NT2/D1 (cell line): ENCODE measurements around the gene WNK2.
A peak's percentile ranks its signal among the peaks of the same experiment; 100 is the strongest.

Source experiments
- DNase-seq: peaks from one replicate; pipeline ENCODE4 v3.0.0-alpha.2; 2011; ENCODE audit warnings: low read depth, low spot score
- H3K27me3 ChIP-seq: 2 replicates; pipeline ENCODE4 v1.6.0; 2011; ENCODE audit warnings: mild to moderate bottlenecking; ENCODE audit not compliant: insufficient read length, insufficient read depth
- H3K36me3 ChIP-seq: 2 replicates; pipeline ENCODE4 v1.6.1; 2011; ENCODE audit warnings: mild to moderate bottlenecking, low read length, mixed read lengths; ENCODE audit not compliant: insufficient read depth, insufficient read length
- H3K4me1 ChIP-seq: 2 replicates; pipeline ENCODE4 v1.5.1; 2011; ENCODE audit not compliant: insufficient read depth, insufficient read length
- H3K4me3 ChIP-seq: 2 replicates; pipeline ENCODE4 v1.5.1; 2011; ENCODE audit warnings: low read depth; ENCODE audit not compliant: insufficient read length
- H3K9ac ChIP-seq: 2 replicates; pipeline ENCODE4 v1.6.0; 2011; ENCODE audit warnings: low read depth; ENCODE audit not compliant: insufficient read length
- H3K9me3 ChIP-seq: 2 replicates; pipeline ENCODE4 v1.5.1; 2011; ENCODE audit warnings: mild to moderate bottlenecking, low read length; ENCODE audit not compliant: insufficient read depth
- SUZ12 ChIP-seq: IDR thresholded peaks from 2 replicates; pipeline ENCODE4 v1.6.1; 2011; ENCODE audit not compliant: insufficient read length, insufficient read depth; ENCODE audit errors: extremely low read depth
- YY1 ChIP-seq: IDR thresholded peaks from 2 replicates; pipeline ENCODE4 v1.6.1; 2011; ENCODE audit not compliant: insufficient read length, insufficient read depth
- ZNF274 ChIP-seq: IDR thresholded peaks from 2 replicates; pipeline ENCODE4 v1.6.1; 2011; ENCODE audit warnings: mild to moderate bottlenecking, low read depth, low read length

The WNK2 gene

DNA sequence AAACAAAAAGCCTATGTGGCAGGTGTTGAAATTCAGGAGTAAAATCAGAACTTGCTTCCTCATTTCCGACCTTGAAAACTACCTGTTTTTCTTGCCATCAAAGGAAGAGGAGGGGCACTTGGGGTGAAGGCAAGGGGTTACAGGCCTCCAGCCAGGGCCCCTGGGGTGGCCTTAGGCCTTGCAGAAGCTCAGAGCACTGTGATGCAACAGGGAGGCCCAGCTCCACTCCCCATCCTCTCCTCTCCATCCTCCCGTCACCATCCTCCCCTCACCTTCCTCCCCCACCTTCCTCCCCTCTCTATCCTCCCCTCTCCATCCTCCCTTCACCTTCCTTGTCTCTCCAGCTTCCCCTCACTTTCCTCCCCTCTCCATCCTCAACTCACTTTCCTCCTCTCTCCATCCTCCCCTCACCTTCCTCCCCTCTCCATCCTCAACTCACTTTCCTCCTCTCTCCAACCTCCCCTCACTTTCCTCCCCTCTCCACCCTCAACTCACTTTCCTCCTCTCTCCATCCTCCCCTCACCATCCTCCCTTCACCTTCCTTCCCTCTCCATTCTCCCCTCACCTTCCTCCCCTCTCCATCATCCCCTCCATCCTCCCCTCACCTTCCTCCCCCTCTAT, 111.6 kb downstream of the WNK2 start:
- Histone ChIP-seq H3K9ac (no peak overlapping the region), H3K36me3 (peaks cover under 1% of the 10 kb centered on the region), H3K9me3 (no peaks in the 10 kb centered on the region), H3K27me3 (no peaks in the 10 kb centered on the region), H3K4me1 (peaks cover 7% of the 10 kb centered on the region), H3K4me3 (no peak overlapping the region)
- no peak for TF ChIP-seq YY1
- TF ChIP-seq SUZ12, result no peak
- TF ChIP-seq ZNF274, result no peak
- DNase-seq, result no peak

DNA sequence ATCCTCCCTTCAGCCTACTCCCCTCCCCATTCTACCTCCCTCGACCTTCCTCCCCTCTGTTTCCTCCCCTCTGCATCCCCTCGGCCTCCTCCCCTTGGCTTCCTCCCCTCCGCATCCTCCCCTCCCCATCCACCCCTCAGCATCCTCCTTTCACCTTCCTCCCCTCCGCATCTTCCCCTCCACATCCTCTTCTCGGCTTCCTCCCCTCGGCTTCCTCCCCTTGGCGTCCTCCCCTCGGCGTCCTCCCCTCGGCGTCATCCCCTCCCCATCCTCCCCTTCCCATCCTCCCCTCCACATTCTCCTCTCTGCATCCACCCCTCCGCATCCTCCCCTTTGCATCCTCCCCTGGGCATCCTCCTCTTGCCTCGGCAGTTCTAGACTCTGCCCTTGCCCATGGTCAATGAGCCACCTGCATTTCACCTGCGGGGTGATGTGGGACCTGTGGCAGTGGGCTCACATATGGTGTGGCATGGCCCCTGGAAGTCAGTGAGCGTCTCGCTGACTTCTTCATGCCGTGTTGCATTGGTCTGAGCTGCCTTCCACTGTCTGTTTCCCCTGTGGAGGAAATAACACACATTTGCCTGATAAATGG, 113.0 kb downstream of the WNK2 start:
- Histone ChIP-seq H3K9ac (no peak overlapping the region), H3K4me1 (peaks cover 12% of the 10 kb centered on the region)

DNA sequence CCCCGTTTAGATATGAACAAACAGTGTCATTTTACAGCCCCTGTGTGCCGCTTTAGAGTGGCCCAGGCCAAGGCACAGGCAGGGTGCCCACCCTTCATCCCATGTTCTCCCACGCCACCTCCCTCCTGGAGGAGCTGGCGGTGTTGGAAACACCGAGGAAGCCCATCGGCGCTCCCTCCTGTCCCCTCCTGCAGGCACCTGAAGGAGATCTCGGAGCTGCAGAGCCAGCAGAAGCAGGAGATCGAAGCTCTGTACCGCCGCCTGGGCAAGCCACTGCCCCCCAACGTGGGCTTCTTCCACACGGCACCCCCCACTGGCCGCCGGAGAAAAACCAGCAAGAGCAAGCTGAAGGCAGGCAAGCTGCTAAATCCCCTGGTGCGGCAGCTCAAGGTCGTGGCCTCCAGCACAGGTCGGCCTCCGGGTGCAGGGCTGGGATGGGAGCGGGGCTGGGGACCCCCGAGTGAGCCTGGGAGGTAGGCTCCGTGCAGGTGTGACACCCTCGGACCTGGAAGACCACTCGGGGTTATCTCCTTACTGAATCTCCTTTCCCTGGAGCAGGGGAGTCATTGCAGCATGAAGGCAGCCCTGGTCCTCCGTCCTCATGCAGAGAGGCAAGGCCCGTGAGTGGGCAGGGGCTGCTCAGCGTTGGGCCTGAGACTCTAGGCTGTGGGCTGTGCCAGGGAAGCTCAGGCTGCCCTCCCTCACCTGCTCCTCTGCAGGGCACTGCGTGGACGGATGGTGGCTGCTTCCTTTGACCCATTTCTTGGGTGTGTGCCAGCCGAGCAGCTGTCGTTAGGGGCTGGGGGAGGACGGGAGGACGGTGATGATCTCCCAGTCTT, 113.9 kb downstream of the WNK2 start:
- peaks cover 4% of the 10 kb centered on the region for H3K36me3 ChIP-seq
- no peak for DNase-seq
- no peak for TF ChIP-seq ZNF274
- no peak for TF ChIP-seq YY1
- TF ChIP-seq SUZ12, result no peak
- H3K4me3 ChIP-seq, result no peak overlapping the region
- H3K9me3 ChIP-seq, result no peaks in the 10 kb centered on the region
- peaks cover 16% of the 10 kb centered on the region for H3K4me1 ChIP-seq
- H3K9ac ChIP-seq, result no peak overlapping the region
- no peaks in the 10 kb centered on the region for H3K27me3 ChIP-seq

More for the DNA sequence above, 113.0 kb downstream of the WNK2 start:
- peaks cover 4% of the 10 kb centered on the region for H3K36me3 ChIP-seq
- no peaks in the 10 kb centered on the region for H3K27me3 ChIP-seq
- no peak overlapping the region for H3K4me3 ChIP-seq
- DNase-seq, result no peak
- TF ChIP-seq ZNF274 (no peak), SUZ12 (no peak), YY1 (no peak)
- H3K9me3 ChIP-seq, result no peaks in the 10 kb centered on the region

DNA sequence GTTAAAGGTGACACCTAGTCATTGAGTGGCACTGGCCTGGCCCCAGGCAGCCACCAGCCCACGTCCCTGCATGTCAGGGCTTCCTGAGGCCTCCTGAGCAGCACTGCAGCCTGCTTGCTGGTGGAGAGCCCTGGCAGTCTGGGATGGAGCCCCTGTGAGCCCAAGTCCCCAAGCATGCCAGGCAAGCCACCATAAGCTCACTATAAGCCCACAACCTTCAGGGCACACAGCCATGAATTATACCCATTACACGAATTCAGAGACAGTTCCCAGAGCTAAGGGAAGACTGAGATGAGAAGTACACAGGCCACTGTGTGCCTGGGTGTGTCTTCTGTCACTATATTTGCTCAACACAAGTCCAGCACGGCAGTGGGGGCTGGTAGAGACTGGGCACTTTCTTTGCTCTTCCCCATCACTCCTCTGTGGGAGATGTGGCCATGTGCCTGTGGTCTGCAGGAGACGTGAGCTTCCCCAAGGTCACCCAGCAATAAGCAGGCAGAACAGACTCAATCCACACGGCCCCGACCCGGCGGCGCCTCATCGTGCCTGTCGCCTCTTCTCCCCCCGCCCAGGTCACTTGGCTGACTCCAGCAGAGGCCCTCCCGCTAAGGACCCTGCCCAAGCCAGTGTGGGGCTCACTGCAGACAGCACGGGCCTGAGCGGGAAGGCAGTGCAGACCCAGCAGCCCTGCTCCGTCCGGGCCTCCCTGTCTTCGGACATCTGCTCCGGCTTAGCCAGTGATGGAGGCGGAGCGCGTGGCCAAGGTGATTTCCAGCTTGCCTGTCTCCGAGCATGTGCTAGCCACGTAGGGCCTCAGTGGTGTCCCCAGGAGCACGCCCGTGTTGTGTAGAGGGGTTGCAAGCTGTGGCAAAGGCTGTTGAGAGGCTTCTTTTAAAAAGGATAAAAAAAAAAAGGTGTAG, 114.8 kb downstream of the WNK2 start:
- Histone ChIP-seq H3K27me3 (no peaks in the 10 kb centered on the region), H3K9me3 (no peaks in the 10 kb centered on the region), H3K4me3 (no peak overlapping the region), H3K9ac (peak overlapping the region; percentile 12), H3K4me1 (peaks cover 16% of the 10 kb centered on the region), H3K36me3 (peaks cover 4% of the 10 kb centered on the region)
- DNase-seq, result no peak
- TF ChIP-seq YY1, result no peak
- no peak for TF ChIP-seq ZNF274
- no peak for TF ChIP-seq SUZ12

DNA sequence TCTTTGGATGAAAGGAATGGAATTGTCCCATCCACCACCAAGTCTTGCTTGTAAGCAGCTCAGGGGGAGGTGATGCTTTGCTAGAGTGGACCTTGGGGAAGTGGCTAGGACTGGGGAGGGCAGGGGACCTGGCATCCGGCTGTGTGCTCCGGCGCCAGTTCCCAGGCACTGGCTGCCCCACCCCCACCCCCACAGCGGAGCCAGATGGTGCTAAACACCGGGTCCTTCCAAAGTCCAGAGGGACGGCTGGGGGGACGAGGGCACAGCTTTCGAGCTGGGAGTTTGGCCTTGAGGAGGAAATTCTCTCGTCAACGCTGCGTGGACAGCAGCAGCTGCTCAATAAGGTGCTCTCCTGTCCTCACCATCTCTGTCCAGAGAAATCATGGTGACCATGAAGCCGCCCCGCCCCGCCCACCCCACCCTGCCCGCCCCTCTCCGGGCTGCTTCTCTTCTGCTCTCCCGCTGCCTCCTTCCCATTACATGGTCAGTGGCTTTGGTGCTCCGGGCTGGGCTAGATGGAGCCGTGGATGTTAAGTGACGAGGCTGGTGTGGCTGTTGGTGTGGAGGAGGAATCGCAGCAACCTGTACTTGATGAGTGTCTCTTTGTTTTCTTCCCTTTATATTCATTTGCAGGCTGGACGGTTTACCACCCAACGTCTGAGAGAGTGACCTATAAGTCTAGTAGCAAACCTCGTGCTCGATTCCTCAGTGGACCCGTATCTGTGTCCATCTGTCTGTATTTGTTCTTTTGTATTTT, 115.7 kb downstream of the WNK2 start:
- DNase-seq, result no peak
- Histone ChIP-seq H3K27me3 (no peaks in the 10 kb centered on the region), H3K4me1 (peaks cover 20% of the 10 kb centered on the region), H3K9me3 (no peaks in the 10 kb centered on the region), H3K4me3 (no peak overlapping the region), H3K36me3 (peaks cover 4% of the 10 kb centered on the region), H3K9ac (no peak overlapping the region)
- TF ChIP-seq SUZ12, result no peak
- no peak for TF ChIP-seq ZNF274
- TF ChIP-seq YY1, result no peak

DNA sequence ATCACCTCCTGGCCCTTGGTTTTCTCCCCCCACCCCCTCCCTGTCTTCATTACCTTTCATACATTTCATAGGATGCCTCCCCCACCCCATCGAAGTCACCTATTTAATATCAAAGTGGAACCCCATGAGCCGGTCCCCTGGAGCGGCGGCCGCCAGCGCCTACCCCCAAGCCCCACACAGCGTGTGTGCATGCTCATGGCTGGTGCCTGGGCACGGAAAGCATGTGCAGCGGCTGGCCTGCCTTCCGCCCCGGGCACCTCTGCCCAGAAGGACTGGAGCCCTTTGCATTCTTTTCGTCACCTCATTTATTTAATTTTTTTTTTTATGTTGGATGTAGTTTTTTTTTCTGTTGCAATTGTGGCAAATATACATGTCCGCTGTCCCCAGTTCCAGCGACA, 116.2 kb downstream of the WNK2 start:
- Histone ChIP-seq H3K36me3 (peaks cover 4% of the 10 kb centered on the region), H3K9me3 (no peaks in the 10 kb centered on the region), H3K4me1 (peaks cover 22% of the 10 kb centered on the region), H3K27me3 (no peaks in the 10 kb centered on the region), H3K9ac (no peak overlapping the region), H3K4me3 (no peak overlapping the region)
- TF ChIP-seq SUZ12 (no peak), YY1 (no peak), ZNF274 (no peak)
- no peak for DNase-seq
